ENCODE measurements around the gene ARMC2. TPM values are rescaled to one million over a fixed set of nuclear protein-coding genes. Genes with fewer than 3 reads are reported as not detected.

The ARMC2 gene
- total RNA-seq, 4 donors from 2014 or later: 0.27 to 4.1 (median 1.2) TPM

DNA sequence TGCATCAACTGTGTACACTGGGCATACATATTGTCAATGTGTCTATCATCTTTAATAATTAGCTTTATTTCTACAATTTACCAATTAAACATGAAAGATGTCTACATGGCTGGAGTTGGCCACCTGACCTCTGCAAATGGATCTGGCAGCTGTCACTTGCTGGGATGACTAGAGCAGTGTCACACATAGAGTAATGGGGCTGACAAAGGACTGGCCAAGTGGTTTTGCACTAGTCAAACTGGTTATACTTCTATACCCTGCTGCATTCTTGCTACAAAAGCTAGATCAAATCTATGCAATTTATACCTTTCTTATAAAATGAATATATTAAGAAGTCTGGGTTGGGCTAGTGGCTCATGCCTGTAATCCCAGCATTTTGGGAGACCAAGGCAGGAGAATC, 147.1 kb downstream of the ARMC2 start:
- Histone ChIP-seq H3K27me3 (no peaks in the 10 kb centered on the region), H3K4me1 (peaks cover 0 to 13% (median 0%) of the 10 kb centered on the region in 3 donors), H3K9me3 (no peaks in the 10 kb centered on the region), H3K4me3 (no peak overlapping the region), H3K27ac (no peak overlapping the region), H3K36me3 (peaks cover 4 to 100% (median 38%) of the 10 kb centered on the region in 3 donors)
- no peak for TF ChIP-seq POLR2A (IDR thresholded peaks at IDR 0.05)
- TF ChIP-seq, protein P1, sequence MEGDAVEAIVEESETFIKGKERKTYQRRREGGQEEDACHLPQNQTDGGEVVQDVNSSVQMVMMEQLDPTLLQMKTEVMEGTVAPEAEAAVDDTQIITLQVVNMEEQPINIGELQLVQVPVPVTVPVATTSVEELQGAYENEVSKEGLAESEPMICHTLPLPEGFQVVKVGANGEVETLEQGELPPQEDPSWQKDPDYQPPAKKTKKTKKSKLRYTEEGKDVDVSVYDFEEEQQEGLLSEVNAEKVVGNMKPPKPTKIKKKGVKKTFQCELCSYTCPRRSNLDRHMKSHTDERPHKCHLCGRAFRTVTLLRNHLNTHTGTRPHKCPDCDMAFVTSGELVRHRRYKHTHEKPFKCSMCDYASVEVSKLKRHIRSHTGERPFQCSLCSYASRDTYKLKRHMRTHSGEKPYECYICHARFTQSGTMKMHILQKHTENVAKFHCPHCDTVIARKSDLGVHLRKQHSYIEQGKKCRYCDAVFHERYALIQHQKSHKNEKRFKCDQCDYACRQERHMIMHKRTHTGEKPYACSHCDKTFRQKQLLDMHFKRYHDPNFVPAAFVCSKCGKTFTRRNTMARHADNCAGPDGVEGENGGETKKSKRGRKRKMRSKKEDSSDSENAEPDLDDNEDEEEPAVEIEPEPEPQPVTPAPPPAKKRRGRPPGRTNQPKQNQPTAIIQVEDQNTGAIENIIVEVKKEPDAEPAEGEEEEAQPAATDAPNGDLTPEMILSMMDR (IDR thresholded peaks at IDR 0.05): no peak
- intact Hi-C loops (cut with DNase I): no loop called here
- DNase-seq: no peak

DNA sequence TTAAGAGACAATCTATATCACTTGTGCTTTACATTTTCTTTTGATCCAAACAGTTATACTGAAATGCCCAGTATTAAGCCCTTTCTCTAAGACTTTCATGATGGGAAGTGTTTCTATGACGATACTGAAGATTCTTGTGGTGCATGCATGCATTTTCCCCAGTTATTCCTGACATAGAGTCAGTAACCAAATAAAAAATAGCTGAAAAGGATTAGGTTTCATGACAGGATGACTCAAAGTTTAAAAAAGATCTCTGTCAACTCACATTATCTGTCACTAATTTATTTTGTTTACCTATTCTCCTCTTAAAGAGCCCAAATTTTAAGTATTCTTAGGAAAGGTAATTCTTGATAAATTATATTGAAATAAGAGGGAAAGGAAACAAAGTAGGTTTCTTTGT, 148.0 kb downstream of the ARMC2 start:
- H3K27ac ChIP-seq: no peak overlapping the region
- H3K27me3 ChIP-seq: no peaks in the 10 kb centered on the region
- H3K9me3 ChIP-seq: no peaks in the 10 kb centered on the region
- 96 to 100% methylated on average over 1 of the region's 1 CpG for WGBS, 2 donors
- intact Hi-C loops (cut with DNase I): no loop called here
- TF ChIP-seq, protein P1 (IDR thresholded peaks at IDR 0.05): no peak
- no peak for TF ChIP-seq POLR2A (IDR thresholded peaks at IDR 0.05)
- peaks cover 0 to 15% (median 0%) of the 10 kb centered on the region in 3 donors for H3K4me1 ChIP-seq
- peaks cover 0 to 100% (median 33%) of the 10 kb centered on the region in 3 donors for H3K36me3 ChIP-seq
- DNase-seq: no peak
- H3K4me3 ChIP-seq: no peak overlapping the region

DNA sequence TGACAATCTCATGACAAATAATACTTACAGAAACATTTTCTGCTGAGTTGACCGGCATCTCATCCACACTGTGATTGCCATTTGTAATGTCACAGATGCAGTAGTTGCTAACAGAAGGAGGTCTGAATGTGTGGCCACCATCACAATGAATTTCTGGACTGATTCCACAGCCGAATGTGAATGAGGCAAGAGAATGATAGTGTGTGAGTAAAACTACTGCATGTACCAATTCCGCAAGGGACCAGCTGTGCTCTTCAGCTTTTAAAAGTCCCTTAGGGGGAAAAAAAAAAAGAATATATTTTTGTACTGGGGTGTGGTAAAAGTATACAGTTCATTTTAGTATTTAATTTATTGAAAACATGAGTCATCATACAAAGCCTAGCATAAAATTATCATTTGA, 150.3 kb downstream of the ARMC2 start:
- Histone ChIP-seq H3K4me3 (no peak overlapping the region), H3K36me3 (peaks cover 0 to 81% (median 18%) of the 10 kb centered on the region in 3 donors), H3K27me3 (no peaks in the 10 kb centered on the region), H3K4me1 (peaks cover 5 to 38% (median 12%) of the 10 kb centered on the region in 3 donors), H3K27ac (no peak overlapping the region), H3K9me3 (no peaks in the 10 kb centered on the region)
- 88 to 93% methylated on average over 3 of the region's 3 CpGs for WGBS, 2 donors
- intact Hi-C loops (cut with DNase I): no loop called here
- DNase-seq: no peak
- TF ChIP-seq POLR2A (IDR thresholded peaks at IDR 0.05): no peak
- TF ChIP-seq, protein P1 (IDR thresholded peaks at IDR 0.05): no peak

DNA sequence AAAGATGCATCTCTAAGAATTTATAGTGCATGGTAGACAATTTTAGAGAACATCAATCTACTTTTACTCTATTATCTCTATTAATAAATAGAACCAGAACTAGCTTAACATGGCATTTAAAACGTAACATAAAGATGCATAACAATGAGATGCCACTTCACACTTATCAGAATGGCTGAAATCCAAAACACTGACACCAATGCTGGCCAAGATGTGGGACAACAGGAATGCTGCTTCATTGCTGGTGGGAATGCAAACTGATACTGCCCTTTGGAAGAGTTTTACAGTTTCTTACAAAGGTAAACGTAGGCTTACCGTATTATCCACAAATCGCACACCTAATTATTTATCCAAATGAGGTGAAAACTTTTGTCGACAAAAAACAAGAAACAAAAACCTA, 151.2 kb downstream of the ARMC2 start:
- H3K27ac ChIP-seq: no peak overlapping the region
- H3K4me1 ChIP-seq: peaks cover 13 to 48% (median 17%) of the 10 kb centered on the region in 3 donors
- no peaks in the 10 kb centered on the region for H3K27me3 ChIP-seq
- no peaks in the 10 kb centered on the region for H3K9me3 ChIP-seq
- no peak overlapping the region for H3K4me3 ChIP-seq
- intact Hi-C loops (cut with DNase I): no loop called here
- no peak for DNase-seq
- WGBS, 2 donors: 89 to 91% methylated on average over 5 of the region's 5 CpGs
- TF ChIP-seq, protein P1 (IDR thresholded peaks at IDR 0.05): no peak
- no peak for TF ChIP-seq POLR2A (IDR thresholded peaks at IDR 0.05)
- peaks cover 0 to 71% (median 15%) of the 10 kb centered on the region in 3 donors for H3K36me3 ChIP-seq

DNA sequence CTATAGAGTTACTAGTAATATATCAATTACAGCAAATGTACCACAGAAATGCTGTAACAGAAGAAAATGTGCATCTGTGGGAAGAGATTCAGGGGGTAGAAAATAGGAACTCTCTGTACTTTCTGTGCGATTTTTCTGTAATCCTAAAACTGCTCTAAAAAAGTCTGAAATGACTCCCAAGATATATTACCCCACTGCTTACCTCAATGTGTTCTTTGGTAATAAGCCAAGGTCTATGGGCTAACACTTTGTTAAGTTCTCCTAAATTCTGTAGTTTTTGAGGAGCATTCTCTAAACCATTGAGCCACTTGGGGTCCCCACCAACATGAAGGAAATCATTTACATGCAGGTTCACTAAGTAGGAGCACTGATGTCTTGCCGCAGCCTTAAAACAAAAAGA, 152.1 kb downstream of the ARMC2 start:
- no peaks in the 10 kb centered on the region for H3K9me3 ChIP-seq
- H3K27me3 ChIP-seq: no peaks in the 10 kb centered on the region
- DNase-seq: no peak
- peaks cover 0 to 63% (median 12%) of the 10 kb centered on the region in 3 donors for H3K36me3 ChIP-seq
- intact Hi-C loops (cut with DNase I): loop anchor here (10.0 kb wide), 2 partner anchors 65 to 445 kb away; no protein-coding TSS in a partner anchor
- TF ChIP-seq, protein P1 (IDR thresholded peaks at IDR 0.05): no peak
- TF ChIP-seq POLR2A (IDR thresholded peaks at IDR 0.05): no peak
- no peak overlapping the region for H3K27ac ChIP-seq
- H3K4me1 ChIP-seq: peaks cover 13 to 56% (median 17%) of the 10 kb centered on the region in 3 donors
- no peak overlapping the region for H3K4me3 ChIP-seq
- WGBS, 2 donors: 88 to 89% methylated on average over 2 of the region's 2 CpGs

All from esophagus squamous epithelium (tissue), 5 donors.